NOMO-1 treated with dmso at 0.1 percent for 144 hours (cell line): ENCODE measurements around the gene FMR1.

Experiments used
- DNase-seq: peaks from one replicate; lab custom pipeline; 2025; ENCODE audit not compliant: unreplicated experiment; lab: John Stamatoyannopoulos, UW

The FMR1 gene

DNA sequence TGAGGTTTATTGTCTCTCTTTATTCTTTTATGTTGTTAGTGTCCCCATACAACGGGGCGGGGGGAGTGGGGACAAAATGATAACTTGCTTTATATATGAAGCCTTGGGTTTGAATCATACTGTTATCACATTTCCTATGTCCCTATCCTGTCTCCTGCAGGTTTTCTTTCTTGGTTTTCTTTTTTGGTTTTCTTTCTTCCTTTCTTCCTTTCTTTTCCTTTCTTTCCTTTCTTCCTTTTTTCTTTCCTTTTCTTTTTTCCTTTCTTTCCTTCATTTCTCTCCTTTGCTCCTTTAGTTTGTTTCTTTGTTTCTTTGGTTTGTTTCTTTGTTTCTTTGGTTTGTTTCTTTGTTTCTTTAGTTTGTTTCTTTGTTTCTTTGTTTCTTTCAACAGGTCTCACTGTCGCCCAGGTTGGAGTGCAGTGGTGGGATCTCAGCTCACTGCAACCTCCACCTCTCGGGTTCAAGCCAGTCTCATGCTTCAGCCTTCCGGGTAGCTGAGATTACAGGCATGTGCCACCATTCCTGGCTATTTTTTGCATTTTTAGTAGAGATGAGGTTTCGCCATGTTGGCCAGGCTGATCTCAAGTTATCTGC is 4.8 kb downstream of the FMR1 start:
- no peak for DNase-seq

DNA sequence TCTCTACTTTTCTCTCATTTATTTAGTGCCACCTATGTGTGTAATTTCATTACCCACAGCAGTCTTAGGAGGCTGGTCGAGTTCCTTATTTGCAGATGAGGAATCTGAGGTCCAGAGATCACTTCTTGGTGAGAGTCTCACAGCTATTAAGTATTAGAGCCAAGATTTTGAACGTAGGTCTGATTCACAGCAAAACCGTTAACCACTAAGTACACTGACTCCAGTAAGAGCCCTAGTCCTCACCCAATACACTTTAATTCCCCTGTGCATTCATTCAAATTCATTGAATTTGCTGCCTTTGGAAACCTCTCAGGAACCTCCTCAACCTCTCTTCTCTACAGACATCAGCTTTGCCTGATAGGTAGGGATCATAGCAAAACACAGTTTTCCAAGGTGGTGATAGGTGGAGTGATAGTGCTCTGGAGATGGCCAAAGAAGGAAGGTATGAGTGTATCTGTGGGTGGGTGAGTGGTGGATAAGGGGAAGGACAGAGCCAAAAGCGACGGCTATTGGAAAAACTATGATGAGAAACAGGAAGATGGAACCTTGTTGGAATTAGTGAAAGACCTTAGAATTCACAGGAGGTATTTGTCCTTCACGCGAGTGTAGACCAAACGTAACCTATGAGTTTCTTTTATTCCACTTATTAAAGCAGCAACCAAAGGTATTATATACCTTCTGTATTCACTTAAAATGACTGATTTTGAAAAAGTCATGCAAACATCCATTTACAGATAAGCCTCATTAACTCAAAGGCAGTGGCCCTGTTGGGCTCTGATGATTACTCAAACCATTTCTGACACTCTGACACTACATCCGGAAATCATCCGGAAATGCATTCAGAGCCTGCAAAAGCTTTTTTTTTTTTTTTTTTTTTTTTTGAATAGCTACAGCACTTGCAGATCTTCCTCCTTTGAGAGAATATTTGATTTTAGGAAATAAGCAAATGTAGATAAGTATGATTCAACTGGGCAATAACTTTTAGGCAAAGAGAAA is 6.3 kb downstream of the FMR1 start:
- no peak for DNase-seq

DNA sequence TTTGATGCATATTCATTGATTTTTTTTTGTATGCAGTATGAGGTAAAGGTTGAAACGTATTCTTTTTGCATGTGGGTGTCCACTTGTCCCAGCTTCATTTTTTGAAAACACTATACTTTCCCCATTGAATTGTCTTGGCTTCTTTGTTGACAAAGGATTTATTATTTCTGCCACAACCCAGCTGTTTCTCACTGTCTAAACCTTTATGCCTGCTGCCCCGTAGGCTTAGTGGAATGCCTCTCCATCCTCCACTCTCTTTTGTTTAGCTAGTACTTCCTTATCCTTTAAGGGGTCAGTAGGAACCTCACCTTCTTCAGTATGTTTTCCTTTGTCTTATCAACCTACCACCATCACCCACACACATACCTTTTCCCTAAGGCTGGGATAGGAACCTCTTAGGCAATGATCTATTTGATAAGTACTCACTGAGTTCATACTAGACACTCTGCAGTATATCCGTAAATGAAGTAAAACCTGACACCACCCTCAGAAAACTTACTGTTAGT is 8.5 kb downstream of the FMR1 start:
- no peak for DNase-seq

DNA sequence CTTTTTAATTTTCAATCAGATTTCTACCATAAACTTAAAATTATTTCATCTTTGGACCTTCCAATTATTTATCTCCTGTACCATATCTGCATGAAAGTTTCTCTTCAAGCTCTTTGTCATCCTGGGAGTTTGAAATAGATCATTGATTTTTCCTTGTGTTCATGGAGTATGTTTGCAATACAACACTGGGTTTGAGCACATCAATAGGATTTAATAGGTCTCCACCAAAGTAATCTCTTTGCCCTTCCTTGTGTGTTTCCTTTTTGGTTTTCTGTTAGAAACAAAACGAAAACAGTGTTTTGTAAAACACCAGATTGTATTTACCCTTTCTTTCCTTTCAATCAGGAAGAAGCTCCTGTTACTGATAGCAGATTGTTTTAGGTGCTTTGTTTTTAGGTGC is 11.9 kb downstream of the FMR1 start:
- DNase-seq = no peak

DNA sequence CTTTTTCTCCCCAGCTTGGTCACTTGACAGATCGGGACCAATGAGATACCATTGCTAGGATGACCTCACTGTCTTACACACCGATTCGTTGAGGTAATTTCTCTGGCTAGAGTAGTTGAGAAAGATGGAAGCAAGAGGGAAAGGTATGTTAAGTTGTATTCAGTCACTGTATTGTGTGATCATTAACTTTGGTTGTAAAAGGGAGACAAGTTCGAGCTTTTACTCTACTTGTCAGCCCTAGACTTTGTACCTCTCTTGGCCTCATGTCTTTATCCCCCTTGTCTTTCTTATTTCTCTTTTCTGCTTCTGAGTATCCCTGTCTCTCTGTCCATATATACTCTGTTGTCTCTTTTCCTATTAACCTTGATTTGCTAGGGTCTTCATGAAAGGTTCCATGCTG is 15.5 kb downstream of the FMR1 start:
- no peak for DNase-seq

DNA sequence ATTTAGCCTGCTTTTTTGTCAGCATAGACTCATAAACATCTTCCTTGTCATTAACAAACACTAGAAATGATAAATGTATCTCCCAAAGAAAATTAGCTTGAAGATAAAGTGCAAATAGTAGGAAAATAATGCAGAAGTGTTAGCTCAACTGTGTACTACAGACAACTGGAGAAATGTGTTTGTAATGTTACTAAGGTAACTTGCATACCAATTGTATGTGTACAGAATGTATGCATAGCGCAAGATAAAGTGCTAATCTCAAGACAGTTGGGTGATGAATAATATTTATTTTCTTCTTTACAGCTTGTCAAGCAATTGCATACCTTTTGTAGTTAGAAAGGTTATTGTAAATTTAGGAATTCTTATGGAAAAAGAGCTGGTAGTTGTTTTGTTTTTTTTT is 22.1 kb downstream of the FMR1 start:
- DNase-seq = no peak

DNA sequence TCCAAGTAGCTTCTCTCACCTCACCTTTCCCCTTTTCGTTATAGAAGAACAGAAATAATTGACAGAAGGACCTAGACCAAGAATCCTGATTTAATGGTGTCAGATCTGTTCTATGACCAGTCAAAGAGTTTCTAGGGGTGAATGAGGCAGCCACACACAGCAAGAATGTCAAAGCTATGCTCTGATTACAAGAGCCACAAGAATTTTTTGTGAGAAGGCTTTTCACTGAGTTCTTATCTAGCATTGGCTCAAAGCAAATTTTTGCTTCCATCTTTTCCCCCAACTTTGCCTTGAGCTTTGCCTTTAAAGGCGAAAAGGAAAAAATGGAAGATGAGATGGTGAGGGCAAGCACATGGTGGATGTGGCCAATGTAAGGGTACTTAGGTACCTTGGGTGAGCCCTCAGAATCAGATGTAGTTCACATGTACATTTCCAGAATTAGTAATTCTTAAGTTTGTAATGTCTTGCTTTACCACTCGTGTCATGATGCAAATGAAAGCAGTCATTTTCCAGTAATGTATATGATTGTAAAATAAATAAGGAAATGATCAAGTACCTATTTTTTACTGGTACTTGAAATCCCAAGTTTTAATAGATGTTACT is 23.5 kb downstream of the FMR1 start:
- no peak for DNase-seq

DNA sequence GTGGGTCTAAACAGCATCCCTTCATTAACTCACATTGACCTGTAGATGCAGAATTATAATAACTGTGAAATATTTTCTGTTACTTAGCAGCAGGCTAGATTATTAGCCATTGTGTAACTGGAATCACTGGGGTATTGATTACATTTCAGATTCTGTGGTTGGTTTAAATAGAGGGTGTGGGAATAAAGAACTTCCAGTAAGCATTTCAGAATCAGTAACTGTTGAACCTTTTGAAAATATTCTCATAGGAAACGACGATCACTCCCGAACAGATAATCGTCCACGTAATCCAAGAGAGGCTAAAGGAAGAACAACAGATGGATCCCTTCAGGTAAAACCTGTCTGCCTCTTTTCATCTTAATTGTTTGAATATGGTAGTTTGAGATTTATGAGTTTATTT is 33.6 kb downstream of the FMR1 start:
- no peak for DNase-seq

DNA sequence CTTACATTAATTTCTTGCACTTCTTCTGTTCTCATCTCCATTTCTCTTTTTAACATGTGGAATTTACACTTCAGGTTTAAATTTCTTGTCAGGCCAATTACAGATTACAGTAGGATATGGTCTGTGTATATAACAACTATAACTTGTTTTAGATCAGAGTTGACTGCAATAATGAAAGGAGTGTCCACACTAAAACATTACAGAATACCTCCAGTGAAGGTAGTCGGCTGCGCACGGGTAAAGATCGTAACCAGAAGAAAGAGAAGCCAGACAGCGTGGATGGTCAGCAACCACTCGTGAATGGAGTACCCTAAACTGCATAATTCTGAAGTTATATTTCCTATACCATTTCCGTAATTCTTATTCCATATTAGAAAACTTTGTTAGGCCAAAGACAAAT is 36.8 kb downstream of the FMR1 start:
- no peak for DNase-seq

DNA sequence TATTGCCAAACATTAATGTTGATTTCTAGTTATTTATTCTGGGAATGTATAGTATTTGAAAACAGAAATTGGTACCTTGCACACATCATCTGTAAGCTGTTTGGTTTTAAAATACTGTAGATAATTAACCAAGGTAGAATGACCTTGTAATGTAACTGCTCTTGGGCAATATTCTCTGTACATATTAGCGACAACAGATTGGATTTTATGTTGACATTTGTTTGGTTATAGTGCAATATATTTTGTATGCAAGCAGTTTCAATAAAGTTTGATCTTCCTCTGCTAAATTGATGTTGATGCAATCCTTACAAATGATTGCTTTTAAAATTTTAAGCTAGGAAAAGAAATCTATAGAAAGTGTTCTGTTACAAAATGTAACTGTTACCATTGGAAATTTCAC is 38.6 kb downstream of the FMR1 start:
- no peak for DNase-seq

DNA sequence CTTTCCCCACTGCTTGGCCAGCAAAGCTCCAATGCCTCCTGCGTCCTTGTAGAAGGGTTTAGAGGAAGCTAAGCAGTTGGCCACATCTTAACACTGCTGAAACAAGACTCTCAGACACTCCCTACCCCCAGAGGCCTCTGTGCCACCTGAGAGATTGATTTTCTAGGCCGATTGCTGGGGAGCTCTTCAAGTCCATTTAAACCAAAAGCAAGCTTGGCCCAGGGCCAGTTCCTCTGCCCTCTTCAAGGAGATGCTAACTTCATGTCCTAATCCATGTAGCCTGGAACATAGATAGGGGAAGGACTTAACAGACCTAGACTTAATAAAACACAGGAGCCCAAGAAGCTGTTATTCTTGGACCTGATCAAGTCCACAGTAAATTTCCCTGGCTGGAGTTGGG is 42.3 kb downstream of the FMR1 start:
- DNase-seq = no peak

DNA sequence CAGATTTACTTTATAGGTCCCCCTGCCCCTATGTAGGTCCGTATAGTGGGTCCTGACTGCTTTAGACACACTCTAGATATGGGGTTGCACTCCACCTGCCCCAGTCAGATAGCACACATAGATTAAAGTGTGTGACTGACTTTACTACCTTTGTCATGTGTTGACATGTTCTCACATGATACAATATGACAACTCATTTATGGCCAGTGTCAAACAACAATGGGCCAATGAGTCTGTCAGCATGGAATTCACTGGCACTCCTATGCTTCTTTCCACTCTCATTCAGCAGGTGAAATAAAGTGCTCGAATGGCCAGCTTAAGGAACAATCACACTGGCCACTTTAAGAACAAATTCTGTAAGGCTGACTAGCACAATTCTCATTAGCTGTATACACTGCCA is 45.6 kb downstream of the FMR1 start:
- no peak for DNase-seq

DNA sequence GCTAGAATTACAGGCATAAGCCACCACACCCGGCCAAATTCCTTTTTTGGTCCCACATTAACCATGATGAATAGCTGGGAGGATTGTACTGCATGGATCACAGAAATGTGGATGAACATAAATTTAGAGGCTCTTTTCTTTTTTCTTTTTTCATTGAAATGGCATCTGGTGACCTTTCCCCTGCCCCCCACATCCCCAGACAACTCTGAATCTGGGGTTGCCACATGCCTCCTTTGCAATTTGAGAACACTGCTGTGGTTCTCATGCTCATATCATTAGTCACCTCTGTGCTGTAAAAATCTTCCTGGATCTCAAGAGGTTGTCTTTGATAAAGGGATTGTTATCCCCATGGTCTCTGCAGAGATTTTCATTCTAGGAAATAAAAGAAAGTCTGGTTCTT is 46.6 kb downstream of the FMR1 start:
- DNase-seq = no peak

DNA sequence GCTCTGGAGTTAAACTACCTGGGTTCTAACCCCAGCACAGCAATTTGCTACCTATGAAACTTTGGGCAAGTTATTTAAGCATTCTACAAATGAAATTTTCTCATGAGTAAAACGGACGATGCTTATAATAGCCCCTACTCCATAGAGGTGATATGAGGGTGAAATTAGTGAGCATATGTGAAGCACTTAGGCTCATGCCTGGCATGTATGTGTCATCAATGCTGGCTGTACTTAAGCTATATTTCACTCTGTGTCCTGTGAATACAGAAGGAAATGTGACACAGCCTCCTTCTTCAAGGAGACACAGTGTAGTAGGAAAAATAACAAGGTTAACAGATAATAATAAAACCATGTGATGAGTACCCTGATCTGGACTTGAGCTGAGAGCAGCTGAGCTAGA is 49.0 kb downstream of the FMR1 start:
- DNase-seq = no peak

DNA sequence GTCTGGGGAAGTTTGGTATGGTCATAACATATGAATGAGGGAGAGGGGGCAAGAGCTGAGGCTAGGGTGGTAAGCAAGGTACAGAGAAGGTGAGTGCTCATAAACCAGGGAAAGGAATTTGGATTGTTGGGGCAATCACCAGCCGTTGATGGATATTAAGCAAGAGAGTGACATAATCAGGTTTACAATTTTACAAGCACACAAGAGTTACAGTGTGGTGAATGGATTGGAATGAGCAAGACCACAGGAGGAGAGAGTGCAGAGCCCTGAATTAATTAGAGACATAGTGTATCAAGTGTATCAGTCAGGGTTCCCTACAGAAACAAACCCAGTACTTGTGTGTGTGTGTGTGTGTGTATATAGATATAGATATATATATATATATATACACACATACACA is 50.8 kb downstream of the FMR1 start:
- no peak for DNase-seq

DNA sequence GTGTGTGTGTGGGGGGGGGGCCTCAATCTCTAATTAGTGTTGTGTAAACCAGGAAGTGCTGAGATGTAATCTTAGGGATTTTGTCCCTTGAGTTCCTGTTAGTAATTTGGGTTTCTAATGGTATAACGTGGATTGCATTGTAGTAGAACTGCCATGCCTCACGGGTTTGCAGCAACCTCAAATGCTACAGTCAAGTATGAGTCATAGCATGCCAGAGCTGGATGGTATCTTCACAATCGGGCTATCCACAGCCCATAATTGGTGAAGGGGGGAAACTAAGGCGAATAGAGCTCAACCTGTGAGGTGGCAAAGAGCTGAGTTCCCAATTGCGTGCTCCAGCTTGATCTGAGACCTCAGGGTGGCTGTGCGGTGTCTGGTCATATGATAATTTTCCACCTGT is 67.2 kb downstream of the FMR1 start:
- no peak for DNase-seq

DNA sequence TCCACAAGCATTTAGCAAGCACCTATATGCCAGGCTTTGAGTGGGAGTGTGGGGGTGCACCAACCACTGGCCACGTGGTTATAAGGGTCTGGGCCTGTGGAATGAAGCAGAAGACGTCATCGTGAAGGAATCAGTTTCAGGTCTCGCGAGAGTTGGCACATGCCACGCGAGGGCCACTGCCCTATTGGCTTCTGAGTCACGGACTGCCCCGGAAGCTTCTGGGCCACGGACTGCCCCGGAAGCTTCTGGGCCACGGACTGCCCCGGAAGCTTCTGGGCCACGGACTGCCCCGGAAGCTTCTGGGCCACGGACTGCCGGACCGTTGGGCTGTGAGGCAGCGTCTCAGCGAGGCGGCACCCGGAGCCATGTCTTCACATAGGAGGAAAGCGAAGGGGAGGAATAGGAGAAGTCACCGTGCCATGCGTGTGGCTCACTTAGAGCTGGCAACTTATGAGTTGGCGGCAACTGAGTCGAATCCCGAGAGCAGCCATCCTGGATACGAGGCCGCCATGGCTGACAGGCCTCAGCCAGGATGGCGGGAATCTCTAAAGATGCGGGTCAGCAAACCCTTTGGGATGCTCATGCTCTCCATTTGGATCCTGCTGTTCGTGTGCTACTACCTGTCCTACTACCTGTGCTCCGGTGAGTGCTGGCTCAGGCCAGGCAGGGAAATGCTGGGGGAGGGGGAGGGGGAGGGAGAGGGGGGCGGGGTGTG is 69.5 kb downstream of the FMR1 start, which contains the start of gene FMR1NB:
FMR1NB (plus strand) TSS at position 300 of the 715 bp plus-strand sequence; CDS start at position 366, 66 bp downstream.
- no peak for DNase-seq
